Keratinocyte (primary cell): ENCODE results near the gene COX8A.

Experiments
- CTCF ChIP-seq, 3 experiments: IDR thresholded peaks in 1 of 3; conservative IDR thresholded peaks in 1 of 3; optimal IDR thresholded peaks in 1 of 3; 2 replicates in 2 of 3; 3 replicates in 1 of 3; pipeline versions ENCODE3 to v1.5.1; 2011; ENCODE audit warnings: low read length in 3 of 3, mild to moderate bottlenecking in 3 of 3, moderate library complexity in 2 of 3, control low read depth in 1 of 3, inconsistent platforms in 1 of 3; ENCODE audit not compliant: insufficient read depth in 2 of 3; ENCODE audit errors: extremely low read depth in 1 of 3
- EZH2 ChIP-seq: IDR thresholded peaks from one replicate; pipeline ENCODE4 v1.6.1; 2012; ENCODE audit warnings: inconsistent platforms, mild to moderate bottlenecking, low read length, moderate library complexity

- TF ChIP-seq CTCF (optimal IDR thresholded peaks at IDR 0.05 in 1 of 3, IDR thresholded peaks at IDR 0.05 in 1 of 3, conservative IDR thresholded peaks at IDR 0.05 in 1 of 3; ENCODE audit: extremely low read depth in 1 of 3, insufficient read depth in 2 of 3, low read length in 3 of 3) (no peak), EZH2 (no peak)
Observed at GRCh38 chr11:63986932-63987513, 12.6 kb downstream of the COX8A start.
